ENCODE measurements around the gene HS3ST4. TPM values are rescaled to one million over a fixed set of nuclear protein-coding genes. Genes with fewer than 3 reads are reported as not detected.

Gene HS3ST4
- total RNA-seq, 1 experiment from 2014 or later, result not detected

GRCh38 chr16:25874196-25874595 lies 182.4 kb downstream of the HS3ST4 start:
- ATAC-seq (no peak), DNase-seq (ENCODE audit: low read depth, low spot score) (no peak)
- no peak overlapping the region for H3K27ac ChIP-seq (ENCODE audit: low read depth, low read length)
- TF ChIP-seq ATF3 (IDR thresholded peaks at IDR 0.05) (no peak), SRF (IDR thresholded peaks at IDR 0.05; ENCODE audit: low read depth) (no peak), EZH2phosphoT487 (IDR thresholded peaks at IDR 0.05; ENCODE audit: borderline replicate concordance) (no peak), RAD21 (IDR thresholded peaks at IDR 0.05; ENCODE audit: low read depth) (no peak), EGR1 (IDR thresholded peaks at IDR 0.05; ENCODE audit: low read depth) (no peak), REST (IDR thresholded peaks at IDR 0.05; ENCODE audit: low read depth) (no peak), YY1 (IDR thresholded peaks at IDR 0.05; ENCODE audit: extremely low read depth, insufficient replicate concordance, low read depth, low read length) (no peak), SP1 (IDR thresholded peaks at IDR 0.05; ENCODE audit: low read depth) (no peak), ZBTB33 (IDR thresholded peaks at IDR 0.05; ENCODE audit: extremely low read depth, insufficient replicate concordance, low read length) (no peak), CBX3 (IDR thresholded peaks at IDR 0.05; ENCODE audit: low read depth) (no peak), TCF7L2 (IDR thresholded peaks at IDR 0.05; ENCODE audit: borderline replicate concordance, extremely low read depth, insufficient read depth, insufficient read length) (no peak)
- H2AFZ ChIP-seq (ENCODE audit: low read depth, low read length, poor library complexity, severe bottlenecking), result no peak overlapping the region
- no peaks in the 10 kb centered on the region; a peak in 1 of 4 replicates for H3K9me3 ChIP-seq (ENCODE audit: control insufficient read depth in 1 of 2, insufficient read depth in 1 of 2, low read depth in 1 of 2, low read length in 2 of 2)
- BruUV-seq (replicated peaks), result no TSS peak
- no peaks in the 10 kb centered on the region for H4K20me1 ChIP-seq (ENCODE audit: insufficient read depth)
- no peaks in the 10 kb centered on the region for H3K27me3 ChIP-seq (ENCODE audit: insufficient read depth, low read length)
- H3K79me2 ChIP-seq (ENCODE audit: insufficient read depth, low read length), result no peaks in the 10 kb centered on the region
- no peak overlapping the region for H3K9ac ChIP-seq (ENCODE audit: low read length)
- CTCF ChIA-PET, result no interaction called here
- no peak overlapping the region for H3K4me3 ChIP-seq (replicated peaks in 1 of 2; ENCODE audit: low read depth in 1 of 2, low read length in 2 of 2)
- no peak overlapping the region for H3K4me2 ChIP-seq (ENCODE audit: low read length)
- intact Hi-C loops (cut with micrococcal nuclease), result no loop called here
- no peaks in the 10 kb centered on the region for H3K4me1 ChIP-seq (ENCODE audit: control insufficient read depth in 1 of 2, insufficient read depth in 2 of 2, low read length in 2 of 2)
- RAD21 ChIA-PET (ENCODE audit: low non-redundant PET in 1 of 2, low total read pairs in 2 of 2, uncharacterized antibody in 2 of 2, unreplicated experiment in 2 of 2), result no interaction called here
- no peaks in the 10 kb centered on the region for H3K36me3 ChIP-seq (ENCODE audit: control insufficient read depth in 1 of 2, insufficient read depth in 2 of 2, low read length in 2 of 2)
- POLR2A ChIA-PET, result no interaction called here
- H3K9me2 ChIP-seq (ENCODE audit: insufficient read depth), result no peaks in the 10 kb centered on the region

Measured in HCT116 (cell line).